Panc1 (cell line): ENCODE results near the gene ABTB2. TPM values are rescaled to one million over a fixed set of nuclear protein-coding genes. Genes with fewer than 3 reads are reported as not detected.

Source experiments
- ATAC-seq: fragments of 200-7000 bp; cut with Tn5 transposase; 2 replicates; pipeline ENCODE4 v1.9.1; 2020; ENCODE audit warnings: mild to moderate bottlenecking, moderate library complexity
- BruUV-seq: library from RNA; stranded (reverse); fragments of 400-500 nt; replicated peaks from 2 replicates; lab custom pipeline; 2021; lab: Mats Ljungman, UMichigan
- CTCF ChIA-PET: fragments of 300-600 bp; sonication (Branson Sonifier 250); formaldehyde crosslinking; loops from one replicate; lab custom pipeline; 2022; ENCODE audit warnings: antibody characterized with exemption; lab: Charles Lee
- POLR2A ChIA-PET: fragments of 300-600 bp; sonication (Branson Sonifier 250); formaldehyde crosslinking; loops from one replicate; lab custom pipeline; 2022; ENCODE audit warnings: antibody characterized with exemption; lab: Charles Lee
- DNase-seq: peaks from one replicate; pipeline ENCODE4 v3.0.0-alpha.2; 2010; ENCODE audit warnings: low read depth, low spot score
- H3K27ac ChIP-seq: 2 replicates; pipeline ENCODE4 v1.5.1; 2011; ENCODE audit warnings: mild to moderate bottlenecking, low read length, inconsistent platforms
- H3K27me3 ChIP-seq: fragments of 200-500 bp; sonication (Bioruptor generic); 2 replicates; pipeline ENCODE4 v1.6.0; 2014; ENCODE audit warnings: low read length, inconsistent platforms; ENCODE audit not compliant: control insufficient read depth, insufficient read depth
- H3K36me3 ChIP-seq: fragments of 200-500 bp; sonication (Bioruptor generic); 2 replicates; pipeline ENCODE4 v1.5.1; 2014; ENCODE audit warnings: inconsistent platforms, mild to moderate bottlenecking, low read length, moderate library complexity; ENCODE audit not compliant: control insufficient read depth, insufficient read depth
- H3K4me1 ChIP-seq: 2 replicates; pipeline ENCODE4 v1.5.1; 2011; ENCODE audit warnings: inconsistent platforms, mild to moderate bottlenecking, low read length, moderate library complexity; ENCODE audit not compliant: control insufficient read depth, insufficient read depth
- H3K4me3 ChIP-seq, 2 experiments: 2 replicates each; pipeline ENCODE4 v1.5.1; 2011 to 2012; ENCODE audit warnings: low read depth in 2 of 2, low read length in 2 of 2, mild to moderate bottlenecking in 2 of 2, inconsistent platforms in 1 of 2, moderate library complexity in 1 of 2
- H3K9me3 ChIP-seq: fragments of 200-500 bp; sonication (Bioruptor generic); 2 replicates; pipeline ENCODE4 v1.5.1; 2014; ENCODE audit warnings: low read depth, mild to moderate bottlenecking, inconsistent platforms, low read length, moderate library complexity; ENCODE audit not compliant: control insufficient read depth, insufficient read depth
- POLR2AphosphoS5 ChIP-seq: IDR thresholded peaks from 2 replicates; pipeline ENCODE4 v1.6.1; 2012; ENCODE audit warnings: mild to moderate bottlenecking, low read depth, low read length, moderate library complexity
- SIN3A ChIP-seq: IDR thresholded peaks from 2 replicates; pipeline ENCODE4 v1.6.1; 2012; ENCODE audit warnings: low read depth, mild to moderate bottlenecking, low read length, moderate library complexity, borderline replicate concordance; ENCODE audit not compliant: insufficient read depth
- TCF7L2 ChIP-seq: IDR thresholded peaks from 2 replicates; pipeline ENCODE4 v1.6.1; 2011; ENCODE audit warnings: mild to moderate bottlenecking, low read depth, low read length, inconsistent platforms
- in situ Hi-C: cut with HindIII; loops from 2 replicates; pipeline ENCODE4 v1.10.0; 2016; ENCODE audit warnings: low sequenced_read_pairs, low pct_unique_long_range_greater_than_20kb
- intact Hi-C: fragments of 100-400 bp; cut with micrococcal nuclease; formaldehyde crosslinking; loops from one replicate; pipeline ENCODE4 v1.10.0; 2022; ENCODE audit not compliant: unreplicated experiment
- total RNA-seq: library from RNA; stranded (reverse); gene quantifications from one replicate; pipeline ENCODE4 v1.2.1, GENCODE V29; 2021; ENCODE audit not compliant: unreplicated experiment
- TF ChIP-seq, protein P1 (sequence below): fragments of 450-650 bp; IDR thresholded peaks from 2 replicates; pipeline ENCODE4 v1.5.1; 2017; ENCODE audit warnings: mild to moderate bottlenecking
- TF ChIP-seq, protein P2 (sequence below), 2 experiments: IDR thresholded peaks; 2 replicates each; pipeline ENCODE4 v1.6.1; 2011 to 2012; ENCODE audit warnings: low read depth in 2 of 2, control low read depth in 1 of 2, low read length in 1 of 2, mild to moderate bottlenecking in 1 of 2, moderate library complexity in 1 of 2; ENCODE audit not compliant: insufficient read depth in 1 of 2

ABTB2 gene
- total RNA-seq, 1 experiment from 2014 or later, result 22.7 TPM

DNA sequence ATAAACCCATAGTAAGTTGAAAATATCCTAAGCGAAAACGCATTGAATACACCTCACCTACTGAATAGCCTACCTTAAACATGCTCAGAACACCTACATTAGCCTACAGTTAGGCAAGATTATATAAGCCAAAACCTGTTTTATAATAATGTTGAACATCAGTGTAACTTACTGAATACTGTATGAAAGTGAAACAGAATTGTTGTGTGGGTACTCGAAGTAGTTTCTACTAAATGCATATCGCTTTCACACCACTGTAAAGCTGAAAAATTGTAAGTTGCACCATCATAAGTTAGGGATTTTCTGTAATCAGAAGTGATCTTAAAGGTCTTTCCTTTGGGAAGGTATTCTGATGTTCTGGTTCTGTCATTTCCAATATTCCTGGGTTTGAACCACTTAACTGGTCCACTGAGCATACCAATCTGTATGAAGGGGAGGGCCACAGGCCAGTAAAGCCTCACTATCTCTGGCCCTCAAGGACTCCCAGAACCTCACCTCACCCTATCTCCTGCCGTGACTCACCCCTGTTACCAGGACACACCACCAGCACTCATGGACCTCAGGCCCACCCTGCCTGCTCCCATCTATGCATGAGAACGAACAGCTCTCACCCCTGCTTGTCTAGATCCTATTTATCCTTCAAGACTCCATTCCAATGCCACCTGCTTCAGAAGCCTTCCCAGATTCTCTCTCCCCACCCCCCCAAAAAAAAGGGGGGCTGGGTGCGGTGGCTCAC, 182.4 kb downstream of the ABTB2 start:
- BruUV-seq, result no TSS peak
- in situ Hi-C loops (no loop called here), intact Hi-C loops (no loop called here)
- H3K27ac ChIP-seq, result no peak overlapping the region
- ChIA-PET POLR2A (no interaction called here), CTCF (interaction anchor here (0.7 to 1.9 kb wide), 3 partner anchors 10 to 187 kb away, joined by 3 to 20 read pairs (median 8); partner anchors contain the start of gene ABTB2)
- no peaks in the 10 kb centered on the region; the same call in 1 of the 2 replicates for H3K36me3 ChIP-seq
- H3K9me3 ChIP-seq, result no peaks in the 10 kb centered on the region
- peaks cover 18% of the 10 kb centered on the region for H3K4me1 ChIP-seq
- TF ChIP-seq, protein P1, sequence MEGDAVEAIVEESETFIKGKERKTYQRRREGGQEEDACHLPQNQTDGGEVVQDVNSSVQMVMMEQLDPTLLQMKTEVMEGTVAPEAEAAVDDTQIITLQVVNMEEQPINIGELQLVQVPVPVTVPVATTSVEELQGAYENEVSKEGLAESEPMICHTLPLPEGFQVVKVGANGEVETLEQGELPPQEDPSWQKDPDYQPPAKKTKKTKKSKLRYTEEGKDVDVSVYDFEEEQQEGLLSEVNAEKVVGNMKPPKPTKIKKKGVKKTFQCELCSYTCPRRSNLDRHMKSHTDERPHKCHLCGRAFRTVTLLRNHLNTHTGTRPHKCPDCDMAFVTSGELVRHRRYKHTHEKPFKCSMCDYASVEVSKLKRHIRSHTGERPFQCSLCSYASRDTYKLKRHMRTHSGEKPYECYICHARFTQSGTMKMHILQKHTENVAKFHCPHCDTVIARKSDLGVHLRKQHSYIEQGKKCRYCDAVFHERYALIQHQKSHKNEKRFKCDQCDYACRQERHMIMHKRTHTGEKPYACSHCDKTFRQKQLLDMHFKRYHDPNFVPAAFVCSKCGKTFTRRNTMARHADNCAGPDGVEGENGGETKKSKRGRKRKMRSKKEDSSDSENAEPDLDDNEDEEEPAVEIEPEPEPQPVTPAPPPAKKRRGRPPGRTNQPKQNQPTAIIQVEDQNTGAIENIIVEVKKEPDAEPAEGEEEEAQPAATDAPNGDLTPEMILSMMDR, result no peak
- ATAC-seq, result no peak
- no peak for DNase-seq
- no peak overlapping the region for H3K4me3 ChIP-seq
- H3K27me3 ChIP-seq, result no peaks in the 10 kb centered on the region

DNA sequence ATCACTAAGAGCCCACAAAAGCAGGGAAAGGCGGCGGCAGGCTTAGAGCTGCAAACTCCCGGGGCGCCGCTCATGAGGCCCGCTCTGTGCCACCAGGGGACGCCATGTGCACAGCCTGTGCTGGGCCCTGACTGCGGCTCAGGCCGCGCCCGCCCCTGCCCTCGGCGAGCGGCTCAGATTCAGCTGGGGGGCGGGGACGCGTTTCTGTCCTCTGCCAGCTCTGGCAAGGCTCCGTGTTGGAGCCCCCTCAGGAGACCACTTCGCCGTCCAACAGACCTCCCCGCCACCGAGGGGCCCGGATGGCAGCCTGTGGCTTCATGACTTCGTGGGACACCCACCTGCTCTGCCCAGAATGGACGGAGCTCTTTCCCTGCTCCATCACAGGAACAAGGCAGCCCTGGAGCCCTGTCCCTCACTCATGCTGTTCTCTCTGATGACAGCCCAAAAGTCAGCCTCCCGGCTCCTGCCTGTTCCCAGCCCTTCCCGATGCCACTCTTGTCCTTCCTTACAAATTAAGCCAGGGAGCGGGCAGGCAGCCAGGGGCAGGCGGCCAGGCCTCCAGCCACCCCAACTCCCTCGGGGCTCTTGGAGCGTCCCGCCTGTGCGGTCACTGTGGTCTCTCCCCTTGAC, 183.3 kb downstream of the ABTB2 start:
- H3K4me3 ChIP-seq, result peak overlapping the region; percentile 29 to 50
- H3K36me3 ChIP-seq, result no peaks in the 10 kb centered on the region; the same call in 1 of the 2 replicates
- POLR2A ChIA-PET, result interaction anchor here (0.7 kb wide), 2 partner anchors 48 to 76 kb away, joined by 7 to 15 read pairs; no protein-coding TSS in a partner anchor
- ATAC-seq (peak; percentile 99), DNase-seq (peak; percentile 32)
- H3K27ac ChIP-seq, result peak overlapping the region; percentile 52
- intact Hi-C loops, result loop anchor here (1.0 kb wide), 1 partner anchor 185 kb away; no protein-coding TSS in a partner anchor
- TF ChIP-seq SIN3A, result no peak
- TF ChIP-seq, protein P1, result peak; percentile 99
- TF ChIP-seq, protein P2, sequence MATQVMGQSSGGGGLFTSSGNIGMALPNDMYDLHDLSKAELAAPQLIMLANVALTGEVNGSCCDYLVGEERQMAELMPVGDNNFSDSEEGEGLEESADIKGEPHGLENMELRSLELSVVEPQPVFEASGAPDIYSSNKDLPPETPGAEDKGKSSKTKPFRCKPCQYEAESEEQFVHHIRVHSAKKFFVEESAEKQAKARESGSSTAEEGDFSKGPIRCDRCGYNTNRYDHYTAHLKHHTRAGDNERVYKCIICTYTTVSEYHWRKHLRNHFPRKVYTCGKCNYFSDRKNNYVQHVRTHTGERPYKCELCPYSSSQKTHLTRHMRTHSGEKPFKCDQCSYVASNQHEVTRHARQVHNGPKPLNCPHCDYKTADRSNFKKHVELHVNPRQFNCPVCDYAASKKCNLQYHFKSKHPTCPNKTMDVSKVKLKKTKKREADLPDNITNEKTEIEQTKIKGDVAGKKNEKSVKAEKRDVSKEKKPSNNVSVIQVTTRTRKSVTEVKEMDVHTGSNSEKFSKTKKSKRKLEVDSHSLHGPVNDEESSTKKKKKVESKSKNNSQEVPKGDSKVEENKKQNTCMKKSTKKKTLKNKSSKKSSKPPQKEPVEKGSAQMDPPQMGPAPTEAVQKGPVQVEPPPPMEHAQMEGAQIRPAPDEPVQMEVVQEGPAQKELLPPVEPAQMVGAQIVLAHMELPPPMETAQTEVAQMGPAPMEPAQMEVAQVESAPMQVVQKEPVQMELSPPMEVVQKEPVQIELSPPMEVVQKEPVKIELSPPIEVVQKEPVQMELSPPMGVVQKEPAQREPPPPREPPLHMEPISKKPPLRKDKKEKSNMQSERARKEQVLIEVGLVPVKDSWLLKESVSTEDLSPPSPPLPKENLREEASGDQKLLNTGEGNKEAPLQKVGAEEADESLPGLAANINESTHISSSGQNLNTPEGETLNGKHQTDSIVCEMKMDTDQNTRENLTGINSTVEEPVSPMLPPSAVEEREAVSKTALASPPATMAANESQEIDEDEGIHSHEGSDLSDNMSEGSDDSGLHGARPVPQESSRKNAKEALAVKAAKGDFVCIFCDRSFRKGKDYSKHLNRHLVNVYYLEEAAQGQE (IDR thresholded peaks at IDR 0.05; ENCODE audit: insufficient read depth in 1 of 2, low read depth in 2 of 2, low read length in 1 of 2), result peak in 1 of 2 experiments; percentile 17; a peak in 1 of 4 replicates
- no peak for TF ChIP-seq TCF7L2
- peak; percentile 49; the same call in 1 of the 2 replicates for TF ChIP-seq POLR2AphosphoS5
- no TSS peak for BruUV-seq
- no peaks in the 10 kb centered on the region for H3K9me3 ChIP-seq
- no peaks in the 10 kb centered on the region for H3K27me3 ChIP-seq
- in situ Hi-C loops, result no loop called here
- peaks cover 18% of the 10 kb centered on the region for H3K4me1 ChIP-seq
- CTCF ChIA-PET, result interaction anchor here (0.5 to 1.9 kb wide), 20 partner anchors 15 to 353 kb away, joined by 3 to 24 read pairs (median 4); partner anchors contain the start of gene ABTB2
